Measurements from ENCODE around the gene CD86. TPM values are rescaled to one million over a fixed set of nuclear protein-coding genes. Genes with fewer than 3 reads are reported as not detected.
"Not testable (repeated sequence)": the region's sequence is repeated elsewhere in the genome, so short reads cannot be mapped to it uniquely, and the experiment has no call there.

CD86 gene
- total and polyA plus RNA-seq, 4 donors, result 1.7 to 4.0 (median 2.6) TPM

- Histone ChIP-seq H3K9ac (ENCODE audit: low read depth in 1 of 2, low read length in 2 of 2) (no peak overlapping the region), H3K4me3 (ENCODE audit: low read depth in 1 of 3, low read length in 3 of 3) (no peak overlapping the region), H3K9me3 (ENCODE audit: control insufficient read depth in 4 of 4, low read length in 3 of 4) (no peaks in the 10 kb centered on the region), H3K27me3 (ENCODE audit: control insufficient read depth in 4 of 4, insufficient read depth in 4 of 4, low read length in 3 of 4) (no peaks in the 10 kb centered on the region), H3K27ac (ENCODE audit: low read depth in 1 of 2, low read length in 2 of 2) (no peak overlapping the region), H3K36me3 (ENCODE audit: control insufficient read depth in 4 of 4, insufficient read depth in 3 of 4, low read depth in 1 of 4, low read length in 3 of 4) (no peaks in the 10 kb centered on the region), H3K4me1 (ENCODE audit: control insufficient read depth in 4 of 4, insufficient read depth in 4 of 4, low read length in 3 of 4) (no peaks in the 10 kb centered on the region)
- WGBS, result 90% methylated on average over 3 of the region's 3 CpGs
- TF ChIP-seq FOXA1 (IDR thresholded peaks at IDR 0.05), result no peak
- no peak for TF ChIP-seq REST (IDR thresholded peaks at IDR 0.05)
- DNase-seq (ENCODE audit: low spot score), result no peak
Observed at GRCh38 chr3:122030381-122031122, 24.6 kb upstream of the CD86 start.

DNA sequence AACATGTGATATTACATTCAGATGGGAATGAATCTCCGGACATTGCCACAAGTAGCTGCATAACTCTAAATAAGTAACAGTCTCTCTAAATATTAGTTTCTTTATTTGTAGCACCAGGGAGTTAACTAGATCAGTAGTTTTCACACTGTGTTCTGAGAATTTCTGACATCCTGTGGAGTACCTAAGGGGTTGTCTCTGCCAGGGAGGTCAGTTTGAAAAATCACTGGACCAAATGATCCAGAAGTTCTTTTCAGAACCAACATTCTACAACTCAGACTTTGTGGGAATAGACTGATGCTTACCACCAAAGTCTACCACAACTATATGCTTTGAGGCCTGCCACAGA is 24.1 kb upstream of the CD86 start:
- 84% methylated on average over 1 of the region's 1 CpG for WGBS
- H3K27me3 ChIP-seq (ENCODE audit: control insufficient read depth in 4 of 4, insufficient read depth in 4 of 4, low read length in 3 of 4), result no peaks in the 10 kb centered on the region
- no peaks in the 10 kb centered on the region for H3K9me3 ChIP-seq (ENCODE audit: control insufficient read depth in 4 of 4, low read length in 3 of 4)
- H3K36me3 ChIP-seq (ENCODE audit: control insufficient read depth in 4 of 4, insufficient read depth in 3 of 4, low read depth in 1 of 4, low read length in 3 of 4), result no peaks in the 10 kb centered on the region
- DNase-seq (ENCODE audit: low spot score), result no peak
- no peak overlapping the region for H3K9ac ChIP-seq (ENCODE audit: low read depth in 1 of 2, low read length in 2 of 2)
- TF ChIP-seq, protein P1, sequence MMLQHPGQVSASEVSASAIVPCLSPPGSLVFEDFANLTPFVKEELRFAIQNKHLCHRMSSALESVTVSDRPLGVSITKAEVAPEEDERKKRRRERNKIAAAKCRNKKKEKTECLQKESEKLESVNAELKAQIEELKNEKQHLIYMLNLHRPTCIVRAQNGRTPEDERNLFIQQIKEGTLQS (IDR thresholded peaks at IDR 0.05), result no peak
- no peak for TF ChIP-seq YY1 (IDR thresholded peaks at IDR 0.05)
- TF ChIP-seq HNF4G (IDR thresholded peaks at IDR 0.05), result no peak
- no peak for TF ChIP-seq TAF1 (conservative IDR thresholded peaks at IDR 0.05)
- TF ChIP-seq NR2F2 (IDR thresholded peaks at IDR 0.05), result no peak
- TF ChIP-seq FOXA2 (IDR thresholded peaks at IDR 0.05), result no peak
- no peaks in the 10 kb centered on the region for H3K4me1 ChIP-seq (ENCODE audit: control insufficient read depth in 4 of 4, insufficient read depth in 4 of 4, low read length in 3 of 4)
- H3K4me3 ChIP-seq (ENCODE audit: low read depth in 1 of 3, low read length in 3 of 3), result no peak overlapping the region
- H3K27ac ChIP-seq (ENCODE audit: low read depth in 1 of 2, low read length in 2 of 2), result no peak overlapping the region

GRCh38 chr3:122032531-122032930 is 22.6 kb upstream of the CD86 start:
- no peak overlapping the region for H3K9ac ChIP-seq (ENCODE audit: low read depth in 1 of 2, low read length in 2 of 2)
- no peak overlapping the region for H3K27ac ChIP-seq (ENCODE audit: low read depth in 1 of 2, low read length in 2 of 2)
- H3K4me3 ChIP-seq (ENCODE audit: low read depth in 1 of 3, low read length in 3 of 3), result no peak overlapping the region
- TF ChIP-seq EGR1 (IDR thresholded peaks at IDR 0.05; ENCODE audit: low read depth in 2 of 2) (no peak), TAF1 (conservative IDR thresholded peaks at IDR 0.05) (no peak), NR2F2 (IDR thresholded peaks at IDR 0.05) (no peak), FOXA2 (IDR thresholded peaks at IDR 0.05) (no peak)
- no peaks in the 10 kb centered on the region for H3K4me1 ChIP-seq (ENCODE audit: control insufficient read depth in 4 of 4, insufficient read depth in 4 of 4, low read length in 3 of 4)
- peaks cover 3 to 9% (median 4%) of the 10 kb centered on the region in 4 donors for H3K9me3 ChIP-seq (ENCODE audit: control insufficient read depth in 4 of 4, low read length in 3 of 4)
- 94% methylated on average over 1 of the region's 1 CpG for WGBS
- DNase-seq (ENCODE audit: low spot score), result no peak
- H3K36me3 ChIP-seq (ENCODE audit: control insufficient read depth in 4 of 4, insufficient read depth in 3 of 4, low read depth in 1 of 4, low read length in 3 of 4), result no peaks in the 10 kb centered on the region
- H3K27me3 ChIP-seq (ENCODE audit: control insufficient read depth in 4 of 4, insufficient read depth in 4 of 4, low read length in 3 of 4), result no peaks in the 10 kb centered on the region

DNA sequence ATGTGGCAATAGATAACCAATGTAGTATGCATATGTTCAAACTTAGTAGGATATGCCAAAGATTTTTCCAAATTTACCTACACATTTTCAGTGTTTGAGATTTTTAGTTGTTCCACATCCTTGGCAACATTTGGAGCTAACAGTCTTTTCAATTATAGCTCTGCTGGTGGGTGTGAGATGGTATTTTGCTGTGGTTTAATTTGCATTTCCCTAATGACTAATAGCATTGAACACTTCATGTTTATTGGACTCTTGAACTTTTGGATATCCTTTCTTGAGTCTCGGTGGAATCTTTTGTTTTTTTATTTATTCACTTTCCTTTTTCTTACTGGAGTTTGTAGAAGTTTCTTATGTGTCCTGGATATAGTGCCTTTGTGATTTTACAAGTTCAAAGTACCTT is 22.1 kb upstream of the CD86 start:
- Histone ChIP-seq H3K27ac (ENCODE audit: low read depth in 1 of 2, low read length in 2 of 2) (no peak overlapping the region), H3K9ac (ENCODE audit: low read depth in 1 of 2, low read length in 2 of 2) (no peak overlapping the region), H3K4me3 (ENCODE audit: low read depth in 1 of 3, low read length in 3 of 3) (no peak overlapping the region), H3K9me3 (ENCODE audit: control insufficient read depth in 4 of 4, low read length in 3 of 4) (peaks cover 5 to 9% (median 6%) of the 10 kb centered on the region in 4 donors), H3K27me3 (ENCODE audit: control insufficient read depth in 4 of 4, insufficient read depth in 4 of 4, low read length in 3 of 4) (no peaks in the 10 kb centered on the region), H3K36me3 (ENCODE audit: control insufficient read depth in 4 of 4, insufficient read depth in 3 of 4, low read depth in 1 of 4, low read length in 3 of 4) (no peaks in the 10 kb centered on the region), H3K4me1 (ENCODE audit: control insufficient read depth in 4 of 4, insufficient read depth in 4 of 4, low read length in 3 of 4) (no peaks in the 10 kb centered on the region)
- TF ChIP-seq, protein P2, sequence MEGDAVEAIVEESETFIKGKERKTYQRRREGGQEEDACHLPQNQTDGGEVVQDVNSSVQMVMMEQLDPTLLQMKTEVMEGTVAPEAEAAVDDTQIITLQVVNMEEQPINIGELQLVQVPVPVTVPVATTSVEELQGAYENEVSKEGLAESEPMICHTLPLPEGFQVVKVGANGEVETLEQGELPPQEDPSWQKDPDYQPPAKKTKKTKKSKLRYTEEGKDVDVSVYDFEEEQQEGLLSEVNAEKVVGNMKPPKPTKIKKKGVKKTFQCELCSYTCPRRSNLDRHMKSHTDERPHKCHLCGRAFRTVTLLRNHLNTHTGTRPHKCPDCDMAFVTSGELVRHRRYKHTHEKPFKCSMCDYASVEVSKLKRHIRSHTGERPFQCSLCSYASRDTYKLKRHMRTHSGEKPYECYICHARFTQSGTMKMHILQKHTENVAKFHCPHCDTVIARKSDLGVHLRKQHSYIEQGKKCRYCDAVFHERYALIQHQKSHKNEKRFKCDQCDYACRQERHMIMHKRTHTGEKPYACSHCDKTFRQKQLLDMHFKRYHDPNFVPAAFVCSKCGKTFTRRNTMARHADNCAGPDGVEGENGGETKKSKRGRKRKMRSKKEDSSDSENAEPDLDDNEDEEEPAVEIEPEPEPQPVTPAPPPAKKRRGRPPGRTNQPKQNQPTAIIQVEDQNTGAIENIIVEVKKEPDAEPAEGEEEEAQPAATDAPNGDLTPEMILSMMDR (IDR thresholded peaks at IDR 0.05; ENCODE audit: low read depth, low read length, missing input control), result no peak
- TF ChIP-seq, protein P1 (IDR thresholded peaks at IDR 0.05), result no peak
- TF ChIP-seq TAF1 (conservative IDR thresholded peaks at IDR 0.05) (no peak), HNF4A (conservative IDR thresholded peaks at IDR 0.05) (no peak)
- DNase-seq (ENCODE audit: low spot score), result no peak
- 79% methylated on average over 1 of the region's 1 CpG for WGBS

GRCh38 chr3:122047296-122047695 is 7.9 kb upstream of the CD86 start:
- not testable (repeated sequence) for H3K36me3 ChIP-seq (ENCODE audit: control insufficient read depth in 4 of 4, insufficient read depth in 3 of 4, low read depth in 1 of 4, low read length in 3 of 4); H3K27ac ChIP-seq (ENCODE audit: low read depth in 1 of 2, low read length in 2 of 2); H3K4me1 ChIP-seq (ENCODE audit: control insufficient read depth in 4 of 4, insufficient read depth in 4 of 4, low read length in 3 of 4); H3K27me3 ChIP-seq (ENCODE audit: control insufficient read depth in 4 of 4, insufficient read depth in 4 of 4, low read length in 3 of 4); H3K9ac ChIP-seq (ENCODE audit: low read depth in 1 of 2, low read length in 2 of 2); DNase-seq (ENCODE audit: low spot score); H3K9me3 ChIP-seq (ENCODE audit: control insufficient read depth in 4 of 4, low read length in 3 of 4); H3K4me3 ChIP-seq (ENCODE audit: low read depth in 1 of 3, low read length in 3 of 3)
- 86% methylated on average over 9 of the region's 16 CpGs for WGBS

All from liver (tissue), 9 donors.